Cardiac fibroblast (primary cell): Measurements from ENCODE around the gene MFRP.

Experiments used
- DNase-seq, 2 donors: peaks; one replicate each; pipeline versions ENCODE4 v3.0.0 to v3.0.0-alpha.2; 2010; ENCODE audit warnings: low read depth in 2 of 2
- H3K4me3 ChIP-seq, 2 donors: replicated peaks in 1 of 2; 1 replicate in 1 of 2; 2 replicates in 1 of 2; pipeline ENCODE4 v1.5.1; 2011; ENCODE audit warnings: low read depth in 2 of 2, low read length in 2 of 2, mild to moderate bottlenecking in 2 of 2, moderate library complexity in 1 of 2
- CTCF ChIP-seq: IDR thresholded peaks from one replicate; pipeline ENCODE4 v1.5.1; 2011; ENCODE audit warnings: low read depth, mild to moderate bottlenecking, low read length, inconsistent platforms

Gene MFRP

GRCh38 chr11:119316016-119316728 is 30.3 kb downstream of the MFRP start:
- H3K4me3 ChIP-seq = peak overlapping the region; percentile 57 to 58

GRCh38 chr11:119315131-119316015 is 31.1 kb downstream of the MFRP start:
- no peak for DNase-seq
- TF ChIP-seq CTCF = no peak
- H3K4me3 ChIP-seq = peak overlapping the region; percentile 57 to 58

More at GRCh38 chr11:119316016-119316728, 30.3 kb downstream of the MFRP start:
- no peak for TF ChIP-seq CTCF
- no peak for DNase-seq

GRCh38 chr11:119314726-119315125 is 31.8 kb downstream of the MFRP start:
- DNase-seq = no peak
- no peak overlapping the region for H3K4me3 ChIP-seq
- no peak for TF ChIP-seq CTCF

GRCh38 chr11:119310682-119311052 is 35.8 kb downstream of the MFRP start:
- no peak for TF ChIP-seq CTCF
- H3K4me3 ChIP-seq = no peak overlapping the region
- no peak for DNase-seq

- no peak overlapping the region for H3K4me3 ChIP-seq
- TF ChIP-seq CTCF = no peak
- DNase-seq = no peak
These were observed 36.4 kb downstream of the MFRP start for GRCh38 chr11:119309953-119310681.

- H3K4me3 ChIP-seq = no peak overlapping the region
- TF ChIP-seq CTCF = no peak
- DNase-seq = no peak
These were observed 37.1 kb downstream of the MFRP start for GRCh38 chr11:119309411-119309810.
